DND-41 (cell line): ENCODE measurements around the gene TCP11X2.
"Not testable (repeated sequence)": the region's sequence is repeated elsewhere in the genome, so short reads cannot be mapped to it uniquely, and the experiment has no call there.

Source experiments
- ATAC-seq: fragments of 200-7000 bp; cut with Tn5 transposase; 3 replicates; pipeline ENCODE4 v1.9.1; 2021; ENCODE audit warnings: low read depth; ENCODE audit not compliant: insufficient read depth
- DNase-seq: peaks from one replicate; pipeline ENCODE4 v3.0.0-alpha.2; 2020
- H2AFZ ChIP-seq: 2 replicates; pipeline ENCODE4 v1.6.0; 2012; ENCODE audit warnings: low read depth, low read length
- H3K27ac ChIP-seq: 2 replicates; pipeline ENCODE4 v1.5.1; 2012; ENCODE audit warnings: low read length, inconsistent platforms
- H3K27me3 ChIP-seq: fragments of 200-600 bp; sonication (generic); 2 replicates; pipeline ENCODE4 v1.6.0; 2012; ENCODE audit warnings: low read length, mild to moderate bottlenecking, inconsistent platforms; ENCODE audit not compliant: insufficient read depth, poor library complexity
- H3K36me3 ChIP-seq: 2 replicates; pipeline ENCODE4 v1.5.1; 2012; ENCODE audit warnings: low read length, inconsistent platforms; ENCODE audit not compliant: insufficient read depth
- H3K4me1 ChIP-seq: 2 replicates; pipeline ENCODE4 v1.5.1; 2012; ENCODE audit warnings: mild to moderate bottlenecking, low read length; ENCODE audit not compliant: insufficient read depth
- H3K4me2 ChIP-seq: 2 replicates; pipeline ENCODE4 v1.6.0; 2012; ENCODE audit warnings: mild to moderate bottlenecking, moderate library complexity, low read length, inconsistent platforms; ENCODE audit not compliant: insufficient read depth
- H3K4me3 ChIP-seq, 2 experiments: fragments of 200-600 bp in 1 of 2; shearing (Covaris generic) in 1 of 2; 2 replicates each; pipeline ENCODE4 v1.5.1; 2012 to 2016; ENCODE audit warnings: inconsistent platforms in 2 of 2, low read length in 2 of 2, mild to moderate bottlenecking in 2 of 2, low read depth in 1 of 2, moderate library complexity in 1 of 2
- H3K79me2 ChIP-seq: 2 replicates; pipeline ENCODE4 v1.6.0; 2012; ENCODE audit warnings: low read length, inconsistent platforms; ENCODE audit not compliant: insufficient read depth
- H3K9ac ChIP-seq: 2 replicates; pipeline ENCODE4 v1.6.0; 2012; ENCODE audit warnings: low read depth, mild to moderate bottlenecking, inconsistent platforms, low read length, moderate library complexity
- H3K9me3 ChIP-seq: 2 replicates; pipeline ENCODE4 v1.5.1; 2012; ENCODE audit warnings: low read length, moderate library complexity, mild to moderate bottlenecking, inconsistent platforms; ENCODE audit not compliant: insufficient read depth, severe bottlenecking
- H4K20me1 ChIP-seq: 2 replicates; pipeline ENCODE4 v1.6.0; 2012; ENCODE audit warnings: low read length; ENCODE audit not compliant: insufficient read depth
- CTCF ChIP-seq: IDR thresholded peaks from 2 replicates; pipeline ENCODE4 v1.5.1; 2012; ENCODE audit warnings: borderline replicate concordance, low read length, moderate library complexity, mild to moderate bottlenecking; ENCODE audit not compliant: poor library complexity, severe bottlenecking; ENCODE audit errors: extremely low read depth
- EZH2 ChIP-seq: IDR thresholded peaks from 3 replicates; pipeline ENCODE4 v1.6.1; 2012; ENCODE audit warnings: borderline replicate concordance, low read depth, mild to moderate bottlenecking, moderate library complexity, low read length, inconsistent platforms; ENCODE audit not compliant: severe bottlenecking

TCP11X2 gene

GRCh38 chrX:102498732-102499131 lies 27.1 kb upstream of the TCP11X2 start:
- Histone ChIP-seq H3K9me3 (no peaks in the 10 kb centered on the region), H3K9ac (no peak overlapping the region), H3K4me3 (no peak overlapping the region), H3K36me3 (no peaks in the 10 kb centered on the region), H3K27ac (no peak overlapping the region), H4K20me1 (no peaks in the 10 kb centered on the region), H3K4me1 (no peaks in the 10 kb centered on the region), H3K27me3 (no peaks in the 10 kb centered on the region), H3K4me2 (no peak overlapping the region), H2AFZ (no peak overlapping the region), H3K79me2 (no peaks in the 10 kb centered on the region)
- ATAC-seq, result no peak
- TF ChIP-seq EZH2 (no peak), CTCF (no peak)
- DNase-seq, result no peak

GRCh38 chrX:102491766-102492165 lies 20.2 kb upstream of the TCP11X2 start:
- Histone ChIP-seq H3K79me2 (no peaks in the 10 kb centered on the region), H3K4me2 (no peak overlapping the region), H3K4me1 (no peaks in the 10 kb centered on the region), H3K27me3 (no peaks in the 10 kb centered on the region), H4K20me1 (no peaks in the 10 kb centered on the region), H3K9ac (no peak overlapping the region), H3K27ac (no peak overlapping the region), H3K9me3 (no peaks in the 10 kb centered on the region), H2AFZ (no peak overlapping the region), H3K36me3 (no peaks in the 10 kb centered on the region), H3K4me3 (no peak overlapping the region)
- ATAC-seq, result no peak
- no peak for DNase-seq
- TF ChIP-seq CTCF, result no peak
- no peak for TF ChIP-seq EZH2

GRCh38 chrX:102478765-102479164 lies 7.2 kb upstream of the TCP11X2 start:
- DNase-seq, H3K27ac ChIP-seq, H2AFZ ChIP-seq, H3K4me2 ChIP-seq, H4K20me1 ChIP-seq, H3K79me2 ChIP-seq, H3K4me3 ChIP-seq, ATAC-seq, H3K9ac ChIP-seq, H3K27me3 ChIP-seq, H3K9me3 ChIP-seq, H3K36me3 ChIP-seq, H3K4me1 ChIP-seq: not testable (repeated sequence)

GRCh38 chrX:102470215-102470614 lies 1.4 kb downstream of the TCP11X2 start:
- not testable (repeated sequence) for H3K27me3 ChIP-seq, H3K4me2 ChIP-seq, DNase-seq, H3K4me1 ChIP-seq, H3K79me2 ChIP-seq, H3K27ac ChIP-seq, H3K36me3 ChIP-seq, H3K9ac ChIP-seq, H3K4me3 ChIP-seq, H3K9me3 ChIP-seq, H2AFZ ChIP-seq, ATAC-seq, H4K20me1 ChIP-seq

- H3K4me1 ChIP-seq, H3K27me3 ChIP-seq, H2AFZ ChIP-seq, H3K4me3 ChIP-seq, H3K27ac ChIP-seq, H3K9me3 ChIP-seq, H3K36me3 ChIP-seq, DNase-seq, ATAC-seq, H3K9ac ChIP-seq, H3K79me2 ChIP-seq, H4K20me1 ChIP-seq, H3K4me2 ChIP-seq: not testable (repeated sequence)
These were observed 13.0 kb downstream of the TCP11X2 start for GRCh38 chrX:102458615-102459014.

- DNase-seq, ATAC-seq, H3K9me3 ChIP-seq, H4K20me1 ChIP-seq, H3K4me2 ChIP-seq, H3K36me3 ChIP-seq, H3K79me2 ChIP-seq, H3K27me3 ChIP-seq, H3K4me3 ChIP-seq, H3K27ac ChIP-seq, H2AFZ ChIP-seq, H3K4me1 ChIP-seq, H3K9ac ChIP-seq: not testable (repeated sequence)
These were observed 31.7 kb downstream of the TCP11X2 start, which contains the start of gene NXF2B for GRCh38 chrX:102439908-102440307. Gene NXF2B, minus strand, starts transcription at chrX:102440008. Its CDS starts 59,972 bp downstream, at chrX:102380036.

GRCh38 chrX:102414493-102414892 lies 57.1 kb downstream of the TCP11X2 start:
- not testable (repeated sequence) for H3K79me2 ChIP-seq, H3K27ac ChIP-seq, H3K4me2 ChIP-seq, H3K4me1 ChIP-seq, H3K27me3 ChIP-seq, H3K4me3 ChIP-seq, H3K36me3 ChIP-seq, H3K9ac ChIP-seq, H2AFZ ChIP-seq, ATAC-seq, H3K9me3 ChIP-seq, H4K20me1 ChIP-seq, DNase-seq
